HepG2 (cell line): Measurements from ENCODE around the gene TRIM59. TPM values are rescaled to one million over a fixed set of nuclear protein-coding genes. Genes with fewer than 3 reads are reported as not detected.
A peak's percentile ranks its signal among the peaks of the same experiment; 100 is the strongest.

Experiments
- ARNT2 ChIP-seq: sonication (generic); formaldehyde crosslinking; IDR thresholded peaks from 2 replicates; pipeline ENCODE4 v1.8.0; 2022; ENCODE audit warnings: mild to moderate bottlenecking, low read depth, missing genetic modification reagents, moderate library complexity
- ARNTL ChIP-seq: sonication (generic); formaldehyde crosslinking; IDR thresholded peaks from 2 replicates; pipeline ENCODE4 v1.4.0; 2020; ENCODE audit warnings: mild to moderate bottlenecking, missing genetic modification reagents
- FOXA1 ChIP-seq, 2 experiments: fragments of 450-650 bp in 1 of 2; sonication (generic) in 1 of 2; formaldehyde crosslinking in 1 of 2; IDR thresholded peaks; 2 replicates each; pipeline versions ENCODE4 v1.4.0 to v1.6.1; 2016 to 2020; ENCODE audit warnings: missing genetic modification reagents in 1 of 2
- GFI1 ChIP-seq: sonication (generic); formaldehyde crosslinking; IDR thresholded peaks from 2 replicates; pipeline ENCODE4 v1.5.0; 2020; ENCODE audit warnings: missing genetic modification reagents, mild to moderate bottlenecking, borderline replicate concordance
- GPN1 ChIP-seq: sonication (generic); formaldehyde crosslinking; IDR thresholded peaks from 2 replicates; pipeline ENCODE4 v1.5.1; 2020; ENCODE audit warnings: missing genetic modification reagents, borderline replicate concordance
- GTF2F1 ChIP-seq: fragments of 150-350 bp; IDR thresholded peaks from 2 replicates; pipeline ENCODE4 v1.6.1; 2014; ENCODE audit warnings: low read length
- HMG20B ChIP-seq: conservative IDR thresholded peaks from 2 replicates; pipeline ENCODE4 v1.6.1; 2016; ENCODE audit warnings: missing genetic modification reagents, missing compliant biosample characterization
- KLF15 ChIP-seq: sonication (generic); formaldehyde crosslinking; IDR thresholded peaks from 2 replicates; pipeline ENCODE4 v1.8.1; 2023; ENCODE audit warnings: borderline replicate concordance, mild to moderate bottlenecking, inconsistent platforms, missing genetic modification reagents, mixed read lengths
- MTF2 ChIP-seq: sonication (generic); formaldehyde crosslinking; IDR thresholded peaks from 2 replicates; pipeline ENCODE4 v1.5.0; 2020; ENCODE audit warnings: missing genetic modification reagents, borderline replicate concordance
- NFRKB ChIP-seq: fragments of 450-650 bp; IDR thresholded peaks from 2 replicates; pipeline ENCODE4 v1.6.1; 2017
- NRL ChIP-seq: sonication (generic); formaldehyde crosslinking; IDR thresholded peaks from 2 replicates; pipeline ENCODE4 v1.5.0; 2020; ENCODE audit warnings: missing genetic modification reagents, mild to moderate bottlenecking, moderate library complexity, borderline replicate concordance
- RERE ChIP-seq: IDR thresholded peaks from 2 replicates; pipeline ENCODE4 v1.6.1; 2016; ENCODE audit warnings: low read depth, missing genetic modification reagents, missing compliant biosample characterization
- RFX3 ChIP-seq: IDR thresholded peaks from 2 replicates; pipeline ENCODE4 v1.6.1; 2016; ENCODE audit warnings: missing biosample characterization, missing genetic modification reagents
- TBL1XR1 ChIP-seq: fragments of 150-350 bp; IDR thresholded peaks from 2 replicates; pipeline ENCODE4 v1.6.1; 2014; ENCODE audit warnings: borderline replicate concordance, low read length; ENCODE audit not compliant: partially characterized antibody
- ZBTB33 ChIP-seq: sonication (generic); formaldehyde crosslinking; IDR thresholded peaks from 2 replicates; pipeline ENCODE4 v1.4.0; 2020; ENCODE audit warnings: missing genetic modification reagents
- ZBTB8A ChIP-seq: sonication (generic); formaldehyde crosslinking; IDR thresholded peaks from 2 replicates; pipeline ENCODE4 v1.4.0; 2020; ENCODE audit warnings: mild to moderate bottlenecking, low read depth, missing genetic modification reagents, borderline replicate concordance
- ZC3H4 ChIP-seq: sonication (generic); formaldehyde crosslinking; IDR thresholded peaks from 2 replicates; pipeline ENCODE4 v1.4.0; 2020; ENCODE audit warnings: missing genetic modification reagents, borderline replicate concordance
- ZFP36L1 ChIP-seq: sonication (generic); formaldehyde crosslinking; IDR thresholded peaks from 2 replicates; pipeline ENCODE4 v1.8.0; 2022; ENCODE audit warnings: mild to moderate bottlenecking, missing genetic modification reagents, moderate library complexity
- ZNF280B ChIP-seq: sonication (generic); formaldehyde crosslinking; IDR thresholded peaks from 2 replicates; pipeline ENCODE4 v1.5.0; 2020; ENCODE audit warnings: missing genetic modification reagents, mild to moderate bottlenecking, borderline replicate concordance
- ZNF841 ChIP-seq: sonication (generic); formaldehyde crosslinking; IDR thresholded peaks from 2 replicates; pipeline ENCODE4 v1.8.1; 2023; ENCODE audit warnings: missing genetic modification reagents, borderline replicate concordance
- ZZZ3 ChIP-seq: sonication (generic); formaldehyde crosslinking; IDR thresholded peaks from 2 replicates; pipeline ENCODE4 v1.4.0; 2020; ENCODE audit warnings: missing genetic modification reagents, mild to moderate bottlenecking, borderline replicate concordance
- polyA plus RNA-seq, 8 experiments: library from polyadenylated mRNA; depleted of rRNA in 3 of 8; stranded (reverse) in 7 of 8; unstranded in 1 of 8; fragments of >200 nt; fragmentation: Illumina TruSeq in 4 of 8; extraction: Trizol in 4 of 8; gene quantifications; 2 replicates each; pipeline versions ENCODE4 v1.2.1 to v1.2.3, GENCODE V29; 2011 to 2016; ENCODE audit warnings: low read depth in 4 of 8, missing spikeins in 1 of 8, mixed read lengths in 1 of 8; ENCODE audit not compliant: insufficient read depth in 1 of 8
- total RNA-seq, 5 experiments: library from RNA; depleted of rRNA; stranded (reverse); fragments of >200 nt; fragmentation: Illumina TruSeq; extraction: Trizol; gene quantifications; 2 replicates each; pipeline ENCODE4 v1.2.3, GENCODE V29; 2016; ENCODE audit warnings: low read depth in 1 of 5

Gene TRIM59
- total and polyA plus RNA-seq, 2 of the 13 experiments (the other 11 are each of a cell fraction or from before 2014, with no cell fraction given): 1.3 to 3.2 TPM

GRCh38 chr3:160448845-160449635, 546 bp downstream of the TRIM59 start (continued):
- TF ChIP-seq ZBTB33 (CRISPR knock-in tag): no peak
- TF ChIP-seq FOXA1 (IDR thresholded peaks at IDR 0.05): no peak
- TF ChIP-seq FOXA1 (CRISPR knock-in tag; IDR thresholded peaks at IDR 0.05): no peak
- TF ChIP-seq ZFP36L1 (CRISPR knock-in tag): no peak
- no peak for TF ChIP-seq ZC3H4 (CRISPR knock-in tag)
- no peak for TF ChIP-seq NFRKB
- TF ChIP-seq NRL: no peak
- TF ChIP-seq RFX3: no peak
- 0 out of 2 replicates have a peak, but pooled peaks have one; percentile 49 for TF ChIP-seq ZNF280B
- TF ChIP-seq GTF2F1: no peak
- 0 out of 2 replicates have a peak, but pooled peaks have one; percentile 41 for TF ChIP-seq GFI1 (CRISPR knock-in tag)
- no peak for TF ChIP-seq MTF2 (CRISPR knock-in tag)
- peak; percentile 39; the same call in 1 of the 2 replicates for TF ChIP-seq ARNT2 (CRISPR knock-in tag)
- TF ChIP-seq RERE (CRISPR knock-in tag): no peak
- peak; percentile 49; the same call in 1 of the 2 replicates for TF ChIP-seq ZBTB8A (CRISPR knock-in tag)
- TF ChIP-seq ZNF841 (CRISPR knock-in tag): no peak
- no peak for TF ChIP-seq ZZZ3 (CRISPR knock-in tag)
- no peak for TF ChIP-seq TBL1XR1
- TF ChIP-seq KLF15 (CRISPR knock-in tag): no peak
- TF ChIP-seq HMG20B (CRISPR knock-in tag): no peak
- no peak for TF ChIP-seq GPN1 (CRISPR knock-in tag)
- TF ChIP-seq ARNTL (CRISPR knock-in tag): no peak
